Endodermal cell (in vitro differentiated cells): ENCODE data around the gene CCM2. TPM values are rescaled to one million over a fixed set of nuclear protein-coding genes. Genes with fewer than 3 reads are reported as not detected.

Experiments
- DNase-seq: peaks from one replicate; pipeline ENCODE4 v3.0.0-alpha.2; 2017
- H3K27ac ChIP-seq: 2 replicates; pipeline ENCODE4 v1.5.1; 2013; ENCODE audit warnings: mild to moderate bottlenecking, low read depth, low read length, moderate library complexity
- H3K27me3 ChIP-seq: 2 replicates; pipeline ENCODE4 v1.6.1; 2013; ENCODE audit warnings: mild to moderate bottlenecking, low read length, moderate library complexity; ENCODE audit not compliant: insufficient read depth, control insufficient read depth, poor library complexity, severe bottlenecking
- H3K36me3 ChIP-seq: 2 replicates; pipeline ENCODE4 v1.7.0; 2013; ENCODE audit warnings: mild to moderate bottlenecking, low read length, moderate library complexity; ENCODE audit not compliant: control insufficient read depth, insufficient read depth
- H3K4me1 ChIP-seq: one replicate; pipeline ENCODE4 v1.7.0; 2013; ENCODE audit warnings: low read length; ENCODE audit not compliant: control insufficient read depth, insufficient read depth
- H3K4me3 ChIP-seq: 2 replicates; pipeline ENCODE4 v1.5.1; 2013; ENCODE audit warnings: mild to moderate bottlenecking, low read length, moderate library complexity
- H3K9ac ChIP-seq: 2 replicates; pipeline ENCODE4 v1.6.1; 2013; ENCODE audit warnings: mild to moderate bottlenecking, low read length, moderate library complexity; ENCODE audit not compliant: poor library complexity, severe bottlenecking; ENCODE audit errors: extremely low read depth
- H3K9me3 ChIP-seq: 2 replicates; pipeline ENCODE4 v1.6.1; 2013; ENCODE audit warnings: mild to moderate bottlenecking, low read length, moderate library complexity; ENCODE audit not compliant: control insufficient read depth
- H3K27ac Mint-ChIP-seq: 2 replicates; pipeline ENCODE4 v1.8.0; 2020; ENCODE audit warnings: mixed read lengths
- H3K27me3 Mint-ChIP-seq: 2 replicates; pipeline ENCODE4 v1.8.0; 2021; ENCODE audit warnings: mild to moderate bottlenecking, mixed read lengths; ENCODE audit not compliant: insufficient read depth
- H3K36me3 Mint-ChIP-seq: 2 replicates; pipeline ENCODE4 v1.8.0; 2020; ENCODE audit warnings: low read depth, mixed read lengths
- H3K4me1 Mint-ChIP-seq: 2 replicates; pipeline ENCODE4 v1.8.0; 2020; ENCODE audit warnings: mixed read lengths
- H3K4me3 Mint-ChIP-seq: 2 replicates; pipeline ENCODE4 v1.8.0; 2020; ENCODE audit warnings: mild to moderate bottlenecking, moderate library complexity, mixed read lengths
- H3K9me3 Mint-ChIP-seq: 2 replicates; pipeline ENCODE4 v1.8.0; 2020; ENCODE audit warnings: mild to moderate bottlenecking, mixed read lengths
- CTCF ChIP-seq: fragments of 200-600 bp; sonication (generic); conservative IDR thresholded peaks from 2 replicates; pipeline ENCODE4 v1.5.0; 2021; ENCODE audit warnings: antibody characterized with exemption, mild to moderate bottlenecking
- WGBS, 2 experiments: methylation state at CpG; one replicate each; pipeline versions ENCODE4 v1.1.5 to v1.1.7; 2013; ENCODE audit warnings: missing lambda C conversion rate in 2 of 2, mixed read lengths in 1 of 2; ENCODE audit not compliant: insufficient coverage in 1 of 2, insufficient read length in 1 of 2; 5-methylcytosine and 5-hydroxymethylcytosine counted together
- total RNA-seq, 2 donors: library from RNA; stranded (reverse); fragmentation: NEBNext Ultra II Directional in 1 of 2; extraction: Animal tissue kit (Norgen Biotek cat#: 25700) in 1 of 2; gene quantifications; 2 replicates in 1 of 2; 3 replicates in 1 of 2; pipeline ENCODE4 v1.2.1, GENCODE V29; 2021

Gene CCM2
- total RNA-seq, 2 donors from 2014 or later, result 37.4 to 38.1 TPM

GRCh38 chr7:44960011-44960580 lies 39.9 kb upstream of the CCM2 start:
- H3K9me3 Mint-ChIP-seq, result no peaks in the 10 kb centered on the region
- Histone ChIP-seq H3K36me3 (no peaks in the 10 kb centered on the region), H3K27me3 (peaks cover 40% of the 10 kb centered on the region), H3K9me3 (no peaks in the 10 kb centered on the region), H3K4me3 (no peak overlapping the region), H3K27ac (no peak overlapping the region), H3K9ac (no peak overlapping the region), H3K4me1 (no peaks in the 10 kb centered on the region)
- 74 to 88% methylated on average over 1 to 4 of the region's 4 CpGs for WGBS, 2 experiments
- no peaks in the 10 kb centered on the region for H3K4me1 Mint-ChIP-seq
- no peaks in the 10 kb centered on the region for H3K36me3 Mint-ChIP-seq
- no peak overlapping the region for H3K4me3 Mint-ChIP-seq
- no peak for TF ChIP-seq CTCF
- H3K27ac Mint-ChIP-seq, result no peak overlapping the region
- no peak for DNase-seq
- peaks cover 40% of the 10 kb centered on the region for H3K27me3 Mint-ChIP-seq

GRCh38 chr7:44961844-44962482 lies 38.0 kb upstream of the CCM2 start:
- no peak overlapping the region for H3K9ac ChIP-seq
- peaks cover 40% of the 10 kb centered on the region for H3K27me3 ChIP-seq
- WGBS, 2 experiments, result 80 to 87% methylated on average over 13 to 16 of the region's 16 CpGs
- H3K4me3 ChIP-seq, result no peak overlapping the region
- no peaks in the 10 kb centered on the region for H3K4me1 Mint-ChIP-seq
- no peak for DNase-seq
- H3K27ac ChIP-seq, result no peak overlapping the region
- H3K4me3 Mint-ChIP-seq, result peak overlapping the region; percentile 35
- no peaks in the 10 kb centered on the region for H3K9me3 Mint-ChIP-seq
- no peaks in the 10 kb centered on the region for H3K9me3 ChIP-seq
- no peaks in the 10 kb centered on the region for H3K36me3 Mint-ChIP-seq
- H3K4me1 ChIP-seq, result no peaks in the 10 kb centered on the region
- no peaks in the 10 kb centered on the region for H3K36me3 ChIP-seq
- no peak for TF ChIP-seq CTCF
- H3K27ac Mint-ChIP-seq, result no peak overlapping the region
- peaks cover 40% of the 10 kb centered on the region for H3K27me3 Mint-ChIP-seq

- Histone ChIP-seq H3K36me3 (no peaks in the 10 kb centered on the region), H3K27ac (no peak overlapping the region), H3K27me3 (peaks cover 40% of the 10 kb centered on the region), H3K4me1 (no peaks in the 10 kb centered on the region), H3K9me3 (no peaks in the 10 kb centered on the region), H3K4me3 (no peak overlapping the region), H3K9ac (no peak overlapping the region)
- no peaks in the 10 kb centered on the region for H3K36me3 Mint-ChIP-seq
- H3K4me1 Mint-ChIP-seq, result no peaks in the 10 kb centered on the region
- no peak overlapping the region for H3K27ac Mint-ChIP-seq
- no peaks in the 10 kb centered on the region for H3K9me3 Mint-ChIP-seq
- DNase-seq, result peak; percentile 82
- H3K4me3 Mint-ChIP-seq, result peak overlapping the region; percentile 35
- H3K27me3 Mint-ChIP-seq, result peaks cover 40% of the 10 kb centered on the region
- WGBS, 2 experiments, result 20 to 24% methylated on average over 29 to 76 of the region's 76 CpGs
- no peak for TF ChIP-seq CTCF
Observed at GRCh38 chr7:44962483-44963251, 37.3 kb upstream of the CCM2 start.
